HCT116 (cell line): ENCODE data around the gene ITPR2. TPM values are rescaled to one million over a fixed set of nuclear protein-coding genes. Genes with fewer than 3 reads are reported as not detected.

Experiments
- ATAC-seq: fragments of 200-7000 bp; cut with Tn5 transposase; 2 replicates; pipeline ENCODE4 v1.9.1; 2020; ENCODE audit warnings: mild to moderate bottlenecking, moderate library complexity
- BruUV-seq: library from RNA; stranded (reverse); fragments of 400-500 nt; replicated peaks from 2 replicates; lab custom pipeline; 2021; lab: Mats Ljungman, UMichigan
- CTCF ChIA-PET: fragments of 300-600 bp; sonication (Branson Sonifier 250); formaldehyde crosslinking; loops from one replicate; lab custom pipeline; 2021; ENCODE audit warnings: antibody characterized with exemption; lab: Charles Lee
- POLR2A ChIA-PET: fragments of 300-600, 350-600 bp; sonication (Branson Sonifier 250); formaldehyde crosslinking; loops from one replicate; lab custom pipeline; 2021; ENCODE audit warnings: antibody characterized with exemption; lab: Charles Lee
- RAD21 ChIA-PET, 2 experiments: fragments of 300-600 bp; sonication (Branson Sonifier 250); formaldehyde crosslinking; loops; one replicate each; lab custom pipeline; 2023; ENCODE audit warnings: low total read pairs in 2 of 2; ENCODE audit not compliant: uncharacterized antibody in 2 of 2, unreplicated experiment in 2 of 2, low non-redundant PET in 1 of 2; lab: Charles Lee
- DNase-seq: peaks from one replicate; pipeline ENCODE4 v3.0.0-alpha.2; 2010; ENCODE audit warnings: low read depth, low spot score
- H2AFZ ChIP-seq: fragments of 200-600 bp; shearing (Covaris generic), sonication (generic); 2 replicates; pipeline ENCODE4 v1.6.1; 2017; ENCODE audit warnings: low read depth, mixed run types, mixed read lengths, antibody characterized with exemption, low read length; ENCODE audit not compliant: poor library complexity, severe bottlenecking
- H3K27ac ChIP-seq: 2 replicates; pipeline ENCODE4 v1.5.1; 2012; ENCODE audit warnings: low read depth, low read length
- H3K27me3 ChIP-seq: fragments of 200-600 bp; sonication (generic); 2 replicates; pipeline ENCODE4 v1.6.1; 2016; ENCODE audit warnings: mixed run types, low read length, mixed read lengths; ENCODE audit not compliant: insufficient read depth
- H3K36me3 ChIP-seq, 2 experiments: fragments of 200-500 bp in 1 of 2; fragments of 200-600 bp in 1 of 2; sonication (Bioruptor generic) in 1 of 2; sonication (generic) in 1 of 2; 2 replicates each; pipeline versions ENCODE4 v1.5.1 to v1.6.1; 2014 to 2016; ENCODE audit warnings: low read length in 2 of 2, inconsistent platforms in 1 of 2, mixed read lengths in 1 of 2, mixed run types in 1 of 2; ENCODE audit not compliant: insufficient read depth in 2 of 2, control insufficient read depth in 1 of 2
- H3K4me1 ChIP-seq, 2 experiments: fragments of 200-600 bp in 1 of 2; sonication (generic) in 1 of 2; 2 replicates each; pipeline versions ENCODE4 v1.5.1 to v1.6.1; 2012 to 2017; ENCODE audit warnings: low read length in 2 of 2, inconsistent platforms in 1 of 2, mild to moderate bottlenecking in 1 of 2, mixed read lengths in 1 of 2, mixed run types in 1 of 2, moderate library complexity in 1 of 2; ENCODE audit not compliant: insufficient read depth in 2 of 2, control insufficient read depth in 1 of 2
- H3K4me2 ChIP-seq: fragments of 200-600 bp; sonication (generic); 2 replicates; pipeline ENCODE4 v1.6.1; 2017; ENCODE audit warnings: mixed run types, low read length, mixed read lengths
- H3K4me3 ChIP-seq, 2 experiments: fragments of 200-600 bp in 1 of 2; sonication (generic) in 1 of 2; replicated peaks in 1 of 2; 2 replicates each; pipeline ENCODE4 v1.5.1; 2011 to 2016; ENCODE audit warnings: low read length in 2 of 2, control low read depth in 1 of 2, low read depth in 1 of 2, mild to moderate bottlenecking in 1 of 2, mixed read lengths in 1 of 2, mixed run types in 1 of 2
- H3K79me2 ChIP-seq: fragments of 200-600 bp; sonication (generic); 2 replicates; pipeline ENCODE4 v1.6.1; 2017; ENCODE audit warnings: mild to moderate bottlenecking, mixed run types, low read length, moderate library complexity, mixed read lengths; ENCODE audit not compliant: insufficient read depth
- H3K9ac ChIP-seq: fragments of 200-600 bp; sonication (generic); 2 replicates; pipeline ENCODE4 v1.6.1; 2016; ENCODE audit warnings: low read length, mixed read lengths
- H3K9me2 ChIP-seq: fragments of 200-600 bp; sonication (generic), shearing (Covaris generic); 2 replicates; pipeline ENCODE4 v1.6.1; 2017; ENCODE audit warnings: mixed run types, mild to moderate bottlenecking, moderate library complexity; ENCODE audit not compliant: insufficient read depth
- H3K9me3 ChIP-seq, 2 experiments: fragments of 200-500 bp in 1 of 2; fragments of 200-600 bp in 1 of 2; sonication (Bioruptor generic) in 1 of 2; sonication (generic) in 1 of 2; 2 replicates each; pipeline ENCODE4 v1.6.1; 2014 to 2017; ENCODE audit warnings: low read length in 2 of 2, mixed read lengths in 2 of 2, inconsistent platforms in 1 of 2, low read depth in 1 of 2, mild to moderate bottlenecking in 1 of 2, mixed run types in 1 of 2, moderate library complexity in 1 of 2; ENCODE audit not compliant: control insufficient read depth in 1 of 2, insufficient read depth in 1 of 2
- H4K20me1 ChIP-seq: fragments of 200-600 bp; sonication (generic), shearing (Covaris generic); 2 replicates; pipeline ENCODE4 v1.6.1; 2017; ENCODE audit warnings: mixed run types, mild to moderate bottlenecking, moderate library complexity; ENCODE audit not compliant: insufficient read depth
- ATF3 ChIP-seq: IDR thresholded peaks from 2 replicates; pipeline ENCODE4 v1.6.1; 2012
- CBX3 ChIP-seq: IDR thresholded peaks from 2 replicates; pipeline ENCODE4 v1.6.1; 2012; ENCODE audit warnings: low read depth
- CEBPB ChIP-seq: IDR thresholded peaks from 2 replicates; pipeline ENCODE4 v1.6.1; 2012; ENCODE audit warnings: low read depth
- EZH2 ChIP-seq: fragments of 200-600 bp; sonication (generic); IDR thresholded peaks from 2 replicates; pipeline ENCODE4 v1.6.1; 2017; ENCODE audit warnings: antibody characterized with exemption, mixed run types
- MAX ChIP-seq: IDR thresholded peaks from 2 replicates; pipeline ENCODE4 v1.6.1; 2012
- POLR2A ChIP-seq: IDR thresholded peaks from 2 replicates; pipeline ENCODE4 v1.7.0; 2011; ENCODE audit warnings: borderline replicate concordance; ENCODE audit not compliant: insufficient read depth, insufficient read length; ENCODE audit errors: extremely low read depth
- REST ChIP-seq: IDR thresholded peaks from 2 replicates; pipeline ENCODE4 v1.6.1; 2012; ENCODE audit warnings: low read depth
- YY1 ChIP-seq: IDR thresholded peaks from 2 replicates; pipeline ENCODE4 v1.6.1; 2011; ENCODE audit warnings: low read length, low read depth, moderate library complexity, mild to moderate bottlenecking; ENCODE audit not compliant: insufficient replicate concordance; ENCODE audit errors: extremely low read depth
- ZBTB33 ChIP-seq: IDR thresholded peaks from 2 replicates; pipeline ENCODE4 v1.6.1; 2011; ENCODE audit warnings: mild to moderate bottlenecking, low read length, moderate library complexity; ENCODE audit not compliant: insufficient replicate concordance; ENCODE audit errors: extremely low read depth
- intact Hi-C: fragments of 100-400 bp; cut with micrococcal nuclease; formaldehyde crosslinking; loops from 2 replicates; pipeline ENCODE4 v1.10.0; 2022
- total RNA-seq: library from RNA; stranded (reverse); gene quantifications from one replicate; pipeline ENCODE4 v1.2.1, GENCODE V29; 2021; ENCODE audit not compliant: unreplicated experiment

ITPR2 gene
- total RNA-seq, 1 experiment from 2014 or later, result 6.5 TPM

- ChIA-PET RAD21 (no interaction called here), POLR2A (no interaction called here), CTCF (no interaction called here)
- H3K9me2 ChIP-seq, result no peaks in the 10 kb centered on the region
- peak overlapping the region; percentile 77 for H3K4me2 ChIP-seq
- no peaks in the 10 kb centered on the region for H3K9me3 ChIP-seq
- H4K20me1 ChIP-seq, result no peaks in the 10 kb centered on the region
- peak overlapping the region; percentile 95 for H2AFZ ChIP-seq
- H3K4me1 ChIP-seq, result peaks cover 6 to 16% of the 10 kb centered on the region in 2 experiments; a peak in 3 of 4 replicates
- no peak overlapping the region; a peak in 1 of 4 replicates for H3K4me3 ChIP-seq
- BruUV-seq, result no TSS peak
- no peaks in the 10 kb centered on the region for H3K27me3 ChIP-seq
- no peak overlapping the region for H3K9ac ChIP-seq
- TF ChIP-seq POLR2A (no peak), MAX (no peak), YY1 (no peak), EZH2 (no peak)
- intact Hi-C loops, result loop anchor here (10.0 kb wide), 1 partner anchor 175 kb away; the partner anchor contains the start of gene BHLHE41
- ATAC-seq (no peak), DNase-seq (no peak)
- no peaks in the 10 kb centered on the region for H3K36me3 ChIP-seq
- H3K79me2 ChIP-seq, result no peaks in the 10 kb centered on the region
- no peak overlapping the region for H3K27ac ChIP-seq
Observed at GRCh38 chr12:26299751-26300150, 533.2 kb downstream of the ITPR2 start.

- Histone ChIP-seq H3K27me3 (no peaks in the 10 kb centered on the region), H3K9ac (peak overlapping the region; percentile 41; the same call in 1 of the 2 replicates), H3K27ac (peak overlapping the region; percentile 32; the same call in 1 of the 2 replicates), H3K9me2 (no peaks in the 10 kb centered on the region), H2AFZ (peak overlapping the region; percentile 95), H3K9me3 (no peaks in the 10 kb centered on the region), H3K4me2 (peak overlapping the region; percentile 77), H4K20me1 (no peaks in the 10 kb centered on the region), H3K4me1 (peaks cover 6 to 16% of the 10 kb centered on the region in 2 experiments; a peak in 3 of 4 replicates), H3K79me2 (no peaks in the 10 kb centered on the region), H3K4me3 (peak overlapping the region; percentile 10 to 50), H3K36me3 (no peaks in the 10 kb centered on the region)
- BruUV-seq, result no TSS peak
- intact Hi-C loops, result no loop called here
- CTCF ChIA-PET, result interaction anchor here (0.9 to 1.5 kb wide), 2 partner anchors 180 to 403 kb away, joined by 3 to 4 read pairs; no protein-coding TSS in a partner anchor
- POLR2A ChIA-PET, result no interaction called here
- peak; percentile 93 for ATAC-seq
- DNase-seq, result no peak
- RAD21 ChIA-PET, result no interaction called here
- TF ChIP-seq POLR2A (no peak), ATF3 (0 out of 2 replicates have a peak, but pooled peaks have one; percentile 28), EZH2 (no peak), CBX3 (no peak), ZBTB33 (no peak), REST (no peak), CEBPB (no peak)
Observed at GRCh38 chr12:26298785-26299621, 534.0 kb downstream of the ITPR2 start.
